GM18526 (cell line): Measurements from ENCODE around the gene MDC1.

Source experiments
- POLR2A ChIP-seq: IDR thresholded peaks from 3 replicates; pipeline ENCODE4 v1.6.1; 2011; ENCODE audit not compliant: insufficient read length; ENCODE audit errors: extremely low read depth

The MDC1 gene

DNA sequence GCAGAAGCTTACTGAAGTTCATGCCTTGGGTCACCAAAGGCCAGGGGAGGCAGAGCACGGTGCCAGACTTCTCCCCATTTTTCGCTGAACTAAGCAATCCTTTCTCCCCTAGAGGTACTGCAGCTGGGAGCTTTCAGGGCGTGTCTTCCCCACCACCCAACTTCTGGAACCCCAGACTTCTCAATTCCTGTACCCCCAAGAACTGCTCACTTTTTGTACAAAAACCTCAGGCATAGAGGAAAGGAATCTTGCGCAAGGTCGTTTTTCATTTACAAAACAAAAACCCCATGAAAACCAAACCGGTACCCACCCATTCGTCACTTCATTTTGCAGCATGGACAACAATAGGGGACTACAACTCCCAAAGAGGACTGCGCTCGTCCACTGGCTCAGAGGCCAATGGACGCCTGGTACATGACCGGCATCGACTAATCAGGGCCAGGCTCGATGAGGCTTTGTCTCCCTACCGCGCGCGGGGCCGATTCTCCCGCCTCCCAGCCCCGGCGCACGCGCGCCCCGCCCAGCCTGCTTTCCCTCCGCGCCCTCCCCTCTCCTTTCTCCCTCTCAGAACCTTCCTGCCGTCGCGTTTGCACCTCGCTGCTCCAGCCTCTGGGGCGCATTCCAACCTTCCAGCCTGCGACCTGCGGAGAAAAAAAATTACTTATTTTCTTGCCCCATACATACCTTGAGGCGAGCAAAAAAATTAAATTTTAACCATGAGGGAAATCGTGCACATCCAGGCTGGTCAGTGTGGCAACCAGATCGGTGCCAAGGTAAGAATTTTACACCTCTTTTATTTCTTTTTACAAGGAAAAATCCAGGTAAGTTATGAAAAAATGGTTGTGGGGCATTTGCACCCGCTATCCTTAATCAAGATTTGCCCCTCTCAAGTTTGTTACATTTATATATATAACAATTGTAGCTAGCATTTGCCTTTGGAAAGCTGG, 3.0 kb upstream of the MDC1 start, which contains the start of gene TUBB:
TSS of gene TUBB (plus strand) at position 562 of the 947 bp plus-strand sequence. CDS start at position 717, 155 bp downstream.
- TF ChIP-seq POLR2A: peak; percentile 97

DNA sequence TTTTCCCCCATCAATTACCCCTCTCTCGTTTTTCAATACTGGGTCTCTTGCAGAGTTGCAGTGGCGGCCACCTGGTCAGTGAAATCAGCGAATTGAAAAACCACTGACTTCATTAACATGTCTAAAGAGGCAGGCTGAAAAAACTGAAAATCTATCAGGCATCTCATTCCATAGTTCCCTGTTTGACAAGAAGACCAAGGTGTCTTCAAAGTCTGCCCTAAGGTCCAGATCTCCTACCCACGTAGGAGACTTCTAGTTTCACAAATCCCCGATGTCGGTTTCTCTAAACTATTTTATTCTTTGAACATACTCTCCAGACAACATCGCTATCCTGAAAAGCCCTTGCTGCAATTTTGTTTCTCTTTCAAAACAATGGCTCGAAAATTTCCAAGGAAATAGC, 2.3 kb upstream of the MDC1 start:
- no peak for TF ChIP-seq POLR2A

DNA sequence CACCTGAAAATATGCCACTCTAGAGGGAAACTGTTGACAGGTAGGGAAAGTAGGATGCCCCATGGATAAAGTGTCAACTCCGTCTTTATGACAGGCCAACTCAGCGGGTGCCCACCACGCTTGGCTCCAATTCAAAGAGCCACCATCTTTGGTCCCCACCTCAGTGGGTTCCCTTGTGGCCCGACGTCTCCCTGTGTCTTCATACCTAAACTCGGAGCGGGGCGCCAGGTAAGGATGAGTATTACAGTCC, 277 bp downstream of the MDC1 start:
- TF ChIP-seq POLR2A: no peak

DNA sequence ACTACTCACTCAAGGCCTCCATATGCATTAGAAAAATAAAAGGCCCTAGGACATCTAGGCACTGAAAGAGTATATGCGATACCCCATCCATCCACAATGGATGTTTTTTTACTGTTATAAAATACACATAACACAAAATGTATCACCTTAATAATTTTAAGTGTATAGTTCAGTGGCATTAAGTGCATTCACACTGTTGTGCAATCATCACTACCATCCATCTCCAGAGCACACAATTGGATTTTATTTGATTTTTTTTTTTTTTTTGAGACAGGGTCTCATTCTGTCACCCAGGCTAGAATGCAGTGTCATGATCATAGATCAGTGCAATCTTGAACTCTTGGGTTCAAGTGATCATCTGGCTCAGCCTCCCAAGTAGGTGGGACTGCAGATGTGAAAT, 2.8 kb downstream of the MDC1 start:
- no peak for TF ChIP-seq POLR2A

DNA sequence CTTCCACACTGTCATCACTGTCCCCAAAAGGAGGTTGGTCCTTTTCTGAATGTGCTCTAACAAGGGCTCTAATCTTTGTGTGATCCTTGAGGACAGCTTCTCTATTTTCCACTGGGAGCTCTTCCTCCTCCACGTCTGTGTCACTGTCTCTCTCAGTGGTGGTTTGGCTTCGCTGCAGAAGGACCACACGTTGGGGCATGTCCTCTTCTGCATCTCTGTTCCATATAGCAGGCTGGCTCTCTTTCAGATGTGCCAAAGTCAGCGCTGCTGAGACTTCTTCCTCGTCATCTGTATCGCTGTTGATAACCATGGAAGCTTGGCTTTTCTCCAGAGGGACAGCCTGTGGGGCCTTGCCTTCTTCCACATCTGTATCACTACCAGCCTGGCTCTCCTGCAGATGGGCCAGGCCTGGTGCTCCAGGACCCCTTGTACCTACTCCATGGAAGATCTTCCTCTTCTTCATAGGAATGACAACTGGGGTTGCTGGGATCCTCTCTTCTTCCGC, 4.6 kb downstream of the MDC1 start:
- no peak for TF ChIP-seq POLR2A

DNA sequence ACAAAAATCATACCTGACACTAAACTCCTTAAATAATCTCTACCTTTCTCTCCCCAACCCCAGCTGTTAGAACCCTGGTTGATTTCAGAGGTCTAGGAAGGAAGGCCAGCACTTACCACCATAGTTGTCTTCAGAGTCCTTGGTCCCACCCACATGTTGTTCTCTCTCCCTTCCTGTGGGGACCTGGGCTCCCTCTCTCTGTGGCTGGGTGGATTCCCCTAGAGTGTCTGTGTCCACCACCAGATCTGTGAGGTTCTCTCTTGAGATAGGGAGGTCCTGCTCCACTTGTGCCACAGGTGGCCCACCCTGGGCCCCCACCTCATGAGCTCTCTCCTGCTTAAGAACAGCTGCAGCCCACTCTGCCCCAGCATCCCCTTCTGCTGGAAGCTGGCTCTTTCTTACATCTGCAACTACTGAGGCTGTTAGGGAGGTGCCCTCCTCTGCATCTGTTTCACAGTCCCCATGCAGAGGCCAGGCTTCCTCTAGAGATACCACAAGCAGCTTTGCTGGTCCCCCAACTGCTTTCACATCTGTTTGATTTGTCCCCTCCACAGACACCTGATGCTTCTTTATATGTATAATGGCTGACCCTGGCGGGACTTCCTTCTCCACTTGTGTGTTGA, 5.2 kb downstream of the MDC1 start:
- no peak for TF ChIP-seq POLR2A

DNA sequence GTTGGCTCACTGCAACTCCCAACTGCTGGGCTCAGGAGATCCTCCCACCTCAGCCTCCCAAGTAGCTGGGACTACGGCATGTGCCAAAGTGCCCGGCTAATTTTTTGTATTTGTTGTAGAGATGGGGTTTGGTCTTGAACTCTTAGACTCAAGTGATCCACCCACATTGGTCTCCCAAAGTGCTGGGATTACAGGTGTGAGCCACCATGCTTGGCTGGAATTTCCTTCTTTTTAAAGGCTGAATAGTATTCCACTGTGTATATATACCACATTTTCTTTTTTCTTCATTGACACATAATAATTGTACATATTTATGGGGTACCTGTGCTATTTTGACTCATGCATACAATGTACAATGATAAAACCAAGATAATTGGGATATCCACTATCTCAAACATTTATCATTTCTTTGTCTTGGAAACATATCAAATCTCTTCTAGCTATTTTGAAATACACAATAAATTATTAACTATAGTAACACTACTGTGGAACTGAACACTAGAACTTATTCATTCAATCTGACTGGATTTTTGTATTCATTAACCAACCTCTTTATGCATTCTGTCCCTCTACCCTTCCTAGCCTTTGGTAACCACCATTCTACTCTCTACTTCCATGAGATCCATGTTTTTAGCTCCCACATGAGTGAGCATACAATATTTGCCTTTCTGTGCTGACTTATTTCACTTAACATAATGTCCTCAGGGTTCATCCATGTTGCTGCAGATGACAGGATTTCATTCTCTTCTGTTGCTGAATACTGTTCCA, 7.8 kb downstream of the MDC1 start:
- TF ChIP-seq POLR2A: no peak

DNA sequence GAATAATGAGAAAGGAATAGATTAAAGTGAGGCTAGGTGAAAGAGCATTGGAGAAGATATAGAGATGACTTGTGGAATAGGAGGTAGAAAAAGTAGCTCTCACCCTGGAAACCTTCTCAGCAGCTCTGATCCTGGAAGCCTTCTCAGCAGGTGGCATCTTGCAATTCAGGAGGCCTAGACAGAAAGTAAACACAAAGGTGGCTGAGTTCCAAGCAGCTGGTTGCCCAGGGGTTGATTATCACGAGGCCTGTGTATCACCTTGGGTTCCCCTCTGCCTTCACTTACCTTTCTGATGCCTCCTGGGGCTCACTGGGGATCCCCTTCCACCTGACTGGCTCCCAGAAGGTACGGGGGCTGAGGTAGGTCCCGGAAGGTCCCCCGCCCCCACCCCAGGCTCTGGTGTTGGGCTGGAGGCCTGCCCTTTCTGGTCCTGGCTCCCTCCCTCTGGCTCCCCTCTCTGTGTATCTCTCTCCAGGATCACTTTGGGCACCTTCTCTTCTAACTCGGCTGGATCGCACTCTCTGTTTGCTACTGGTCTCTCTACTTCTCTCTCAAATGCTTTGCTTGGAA, 9.7 kb downstream of the MDC1 start:
- TF ChIP-seq POLR2A: no peak

DNA sequence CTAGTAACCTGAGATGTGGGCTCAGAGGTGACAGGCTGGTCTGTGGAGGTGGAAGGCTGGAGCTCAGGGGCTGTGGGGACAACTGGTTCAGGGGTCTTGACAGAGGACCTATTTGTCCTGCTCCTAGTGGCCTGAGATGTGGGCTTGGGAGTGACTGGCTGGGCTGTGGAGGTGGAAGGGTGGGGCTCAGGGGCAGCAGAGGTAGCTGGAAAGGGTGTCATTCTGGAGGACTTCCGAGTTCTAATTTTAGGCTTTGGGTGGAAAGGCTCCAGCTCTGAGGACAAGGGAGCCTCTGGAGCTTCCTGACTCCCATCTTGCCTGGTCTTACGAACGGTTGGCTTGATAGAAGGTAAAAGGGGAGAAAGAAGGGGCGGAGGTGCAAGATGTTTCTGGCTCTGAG, 11.5 kb downstream of the MDC1 start:
- no peak for TF ChIP-seq POLR2A

DNA sequence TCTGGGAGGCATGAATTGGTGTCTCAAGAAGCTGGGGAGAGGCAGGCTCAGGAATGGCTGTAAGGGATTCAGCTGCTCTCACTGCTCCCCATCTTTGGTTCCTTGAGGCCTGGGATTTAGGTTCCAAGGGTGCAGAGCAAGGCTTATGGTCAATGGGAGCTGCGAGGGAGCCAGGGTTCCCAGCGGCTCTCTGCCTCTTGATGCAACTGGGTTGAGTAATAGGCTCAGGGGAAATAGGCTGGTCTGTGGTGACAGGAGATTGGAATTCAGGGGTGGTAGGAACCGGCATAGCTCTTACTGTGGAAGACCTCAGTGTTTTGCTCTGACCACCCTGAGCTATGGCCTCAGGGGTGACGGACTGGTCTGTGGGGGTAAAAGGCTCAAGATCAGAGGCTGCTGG, 13.3 kb downstream of the MDC1 start:
- no peak for TF ChIP-seq POLR2A

DNA sequence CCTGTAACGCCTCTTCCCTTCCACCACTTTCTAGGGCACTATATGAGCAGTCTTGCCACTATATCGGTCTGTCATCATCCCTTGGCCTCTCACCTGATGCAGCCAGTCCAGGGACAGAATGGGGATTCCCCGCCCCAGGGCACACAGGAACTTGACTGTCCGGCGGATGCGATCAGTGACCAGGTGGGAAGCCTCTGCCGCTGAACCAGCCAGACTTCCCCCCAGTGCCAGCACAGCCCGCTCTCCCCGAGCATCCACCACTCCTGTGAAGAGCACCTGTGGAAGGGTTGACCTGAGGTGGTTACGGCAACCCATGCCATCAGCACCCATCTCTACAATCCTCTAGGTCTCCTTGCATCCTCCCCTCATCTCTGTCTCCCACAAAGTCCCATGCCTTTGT, 14.1 kb downstream of the MDC1 start:
- no peak for TF ChIP-seq POLR2A

DNA sequence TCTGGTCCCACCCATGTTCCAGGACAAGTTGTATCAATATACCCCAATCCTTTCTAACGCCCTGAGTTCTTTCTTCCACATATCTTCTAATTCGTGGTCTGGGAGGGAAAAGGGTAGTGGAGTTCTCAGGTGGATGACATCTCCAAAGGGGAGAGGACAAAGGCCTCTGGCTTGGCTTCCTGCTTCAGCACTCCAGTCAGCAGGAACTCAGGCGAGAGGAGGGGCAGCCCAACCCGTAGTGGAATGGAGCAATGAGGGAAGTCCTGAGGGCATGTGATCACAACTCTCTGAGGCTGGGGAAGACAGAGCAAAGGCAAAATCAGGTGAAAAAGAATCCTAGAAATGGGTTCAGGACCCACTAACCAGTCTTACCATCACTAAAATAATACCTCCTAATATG, 16.7 kb downstream of the MDC1 start:
- TF ChIP-seq POLR2A: no peak

DNA sequence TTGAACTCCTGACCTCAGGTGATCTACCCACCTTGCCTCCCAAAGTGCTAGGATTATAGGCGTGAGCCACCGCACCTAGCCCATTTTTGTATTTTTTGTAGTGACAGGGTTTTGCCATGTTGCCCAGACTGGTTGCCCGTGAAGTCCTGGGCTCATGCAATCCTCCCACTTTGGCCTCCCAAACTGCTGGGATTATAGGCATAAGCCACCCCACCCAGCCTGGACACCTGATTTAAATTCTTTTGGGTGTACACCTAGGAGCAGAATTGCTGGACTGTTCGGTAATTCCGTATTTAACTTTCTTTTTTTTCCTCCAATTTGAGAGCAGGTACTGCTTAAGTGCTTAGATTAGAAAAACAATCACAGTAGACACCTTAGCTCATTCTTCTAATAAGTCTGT, 20.6 kb downstream of the MDC1 start:
- TF ChIP-seq POLR2A: no peak

DNA sequence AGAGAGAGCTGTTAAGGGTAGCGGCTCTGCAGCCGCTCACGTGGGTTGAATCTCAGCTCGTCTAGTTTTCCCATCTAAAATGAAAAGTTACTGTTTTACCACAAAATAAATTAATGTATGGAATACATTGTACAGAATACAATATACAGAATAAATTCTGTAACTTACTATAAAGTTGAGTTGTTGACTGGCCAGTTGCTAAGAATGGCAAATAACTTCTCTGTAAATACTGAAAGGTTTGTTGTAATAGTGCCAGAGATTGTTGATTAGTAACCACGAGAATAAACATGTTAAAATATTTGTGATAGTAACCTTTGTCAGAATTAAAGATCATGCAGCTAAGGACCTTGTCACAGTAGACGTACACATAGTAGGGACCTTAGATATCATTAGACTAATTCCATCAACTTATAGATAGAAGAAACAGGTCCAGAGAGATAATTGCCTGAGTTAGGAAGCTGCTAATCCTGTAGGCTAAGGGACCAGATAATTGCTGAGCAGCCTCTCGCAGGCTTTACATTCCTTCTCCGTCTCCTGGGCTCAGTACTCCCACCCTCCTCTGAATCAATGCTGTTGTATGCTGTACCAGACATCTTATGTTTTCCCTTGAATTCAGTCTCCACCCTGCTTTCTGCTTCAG, 25.8 kb downstream of the MDC1 start:
- TF ChIP-seq POLR2A: no peak

DNA sequence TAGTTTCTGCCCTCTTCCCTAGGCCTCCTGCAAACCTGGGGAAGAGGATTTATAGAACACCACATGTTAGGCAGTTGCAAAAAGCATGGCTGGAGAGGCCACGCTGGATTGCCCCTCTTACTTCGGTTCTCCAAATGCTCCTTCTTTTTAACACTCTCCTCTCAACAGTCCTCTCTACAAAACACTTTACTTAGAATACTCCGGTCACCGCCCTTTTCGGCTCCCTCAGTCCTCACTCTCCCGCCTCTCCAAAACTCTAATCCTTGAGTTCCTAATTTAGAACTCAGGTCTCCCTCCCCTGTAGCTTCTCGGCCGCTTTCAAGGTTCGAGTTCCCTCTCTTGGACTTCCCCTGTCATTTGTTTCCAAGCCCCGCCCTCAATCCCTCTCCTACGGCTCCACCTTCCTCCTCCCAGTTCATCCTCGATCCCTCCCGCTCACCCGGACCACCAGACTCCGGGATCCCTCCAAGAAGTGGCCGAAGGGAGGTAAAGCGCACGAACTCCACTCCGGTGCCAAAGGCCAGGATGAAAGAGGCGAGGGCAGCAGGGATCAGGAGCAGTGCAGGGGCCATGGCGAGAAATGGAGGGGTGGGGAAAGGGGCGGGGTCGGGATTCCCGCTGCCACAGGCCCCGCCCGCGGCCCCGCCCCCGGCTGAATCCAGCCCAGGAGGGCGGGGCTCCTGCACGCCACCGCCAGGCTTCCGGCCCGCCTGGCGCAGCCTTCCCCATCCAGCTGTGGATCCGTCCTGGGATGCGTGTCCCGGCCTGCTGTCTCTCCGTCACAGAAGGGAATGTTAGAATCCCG, 26.5 kb downstream of the MDC1 start, which contains the start of gene NRM:
TSS of gene NRM (minus strand) at position 582 of the 805 bp plus-strand sequence. CDS start at position 572, 10 bp downstream.
- peak; percentile 72 for TF ChIP-seq POLR2A

DNA sequence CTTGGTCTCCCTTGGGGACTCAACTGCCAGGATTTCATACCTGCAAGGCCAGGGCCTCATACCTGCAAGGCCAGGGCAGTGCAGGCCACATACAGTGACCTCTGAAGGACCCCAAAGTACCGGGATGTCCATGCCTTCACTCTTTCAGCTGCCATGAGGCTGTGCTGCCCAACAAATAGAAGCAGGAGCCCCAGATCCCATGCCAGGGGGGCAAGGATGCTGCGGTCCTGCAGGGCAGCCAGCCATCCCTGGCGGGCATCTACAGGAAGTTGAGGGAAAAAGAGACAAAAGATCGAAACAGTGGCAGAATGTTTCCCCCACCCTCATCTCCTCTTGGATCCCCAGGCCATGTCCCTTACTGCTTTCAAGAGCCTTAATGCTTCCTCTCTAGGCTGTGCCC, 27.1 kb downstream of the MDC1 start:
- no peak for TF ChIP-seq POLR2A
